DMS79 treated with DMSO at 0.1 percent for 48 hours (cell line): ENCODE results near the gene LILRB5.
"Not testable (repeated sequence)": the region's sequence is repeated elsewhere in the genome, so short reads cannot be mapped to it uniquely, and the experiment has no call there.

Source experiments
- DNase-seq: peaks from one replicate; lab custom pipeline; 2025; lab: John Stamatoyannopoulos, UW

LILRB5 gene

DNA sequence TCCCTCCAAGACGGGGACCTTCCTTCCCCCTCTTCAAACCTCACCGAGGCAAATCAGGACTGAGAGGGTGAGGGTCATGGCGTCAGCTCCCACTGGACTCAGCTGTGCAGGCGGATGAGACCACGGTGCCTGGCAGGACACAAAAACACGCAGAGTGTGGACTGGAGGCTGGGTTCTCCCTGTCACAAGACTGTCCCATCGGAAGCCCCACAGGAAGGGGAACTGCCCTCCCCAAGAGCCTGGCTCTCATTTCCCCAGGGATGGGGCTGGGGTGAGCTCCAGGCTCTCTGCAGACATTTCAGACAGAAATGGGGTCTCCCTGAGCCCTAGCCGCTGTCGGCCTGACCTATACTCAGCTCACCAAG lies at the start of gene LILRB5:
LILRB5 (minus strand) TSS at position 158 of the 365 bp plus-strand sequence; CDS start at position 78, 80 bp downstream.
- DNase-seq = no peak

GRCh38 chr19:54305141-54305540 lies 48.1 kb upstream of the LILRB5 start:
- no peak for DNase-seq

- no peak for DNase-seq
Measured at GRCh38 chr19:54302257-54302656, 45.2 kb upstream of the LILRB5 start.

- no peak for DNase-seq
Measured at GRCh38 chr19:54299515-54299914, 42.4 kb upstream of the LILRB5 start.

GRCh38 chr19:54299126-54299498 lies 42.0 kb upstream of the LILRB5 start:
- DNase-seq = no peak

GRCh38 chr19:54298357-54299125 lies 41.5 kb upstream of the LILRB5 start:
- no peak for DNase-seq

- no peak for DNase-seq
Measured at GRCh38 chr19:54297759-54298305, 40.8 kb upstream of the LILRB5 start.

DNA sequence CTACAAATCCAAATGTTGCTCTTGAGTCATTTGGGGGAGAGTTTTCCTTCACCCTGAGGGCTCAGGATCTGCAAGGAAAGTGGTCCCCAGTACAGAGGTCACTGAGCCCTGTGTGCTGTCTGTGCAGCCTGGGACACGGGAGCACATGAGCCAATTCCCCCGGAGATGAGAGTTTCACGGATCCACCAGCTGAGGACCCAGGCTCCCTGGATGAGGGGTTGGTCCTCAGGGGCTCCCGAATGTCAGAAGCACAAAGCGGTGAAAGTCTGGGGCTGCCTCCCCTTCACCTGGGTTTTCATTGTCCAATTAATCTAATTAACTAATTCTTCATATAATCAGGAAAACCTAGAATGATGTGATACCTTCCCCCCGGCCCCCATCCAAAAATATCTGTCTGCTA lies 37.5 kb upstream of the LILRB5 start:
- no peak for DNase-seq

GRCh38 chr19:54289160-54289559 lies 32.1 kb upstream of the LILRB5 start:
- DNase-seq = not testable (repeated sequence)

- DNase-seq = no peak
Measured at GRCh38 chr19:54287456-54287855, 30.4 kb upstream of the LILRB5 start.

GRCh38 chr19:54286283-54286682 lies 29.2 kb upstream of the LILRB5 start:
- DNase-seq = not testable (repeated sequence)

DNA sequence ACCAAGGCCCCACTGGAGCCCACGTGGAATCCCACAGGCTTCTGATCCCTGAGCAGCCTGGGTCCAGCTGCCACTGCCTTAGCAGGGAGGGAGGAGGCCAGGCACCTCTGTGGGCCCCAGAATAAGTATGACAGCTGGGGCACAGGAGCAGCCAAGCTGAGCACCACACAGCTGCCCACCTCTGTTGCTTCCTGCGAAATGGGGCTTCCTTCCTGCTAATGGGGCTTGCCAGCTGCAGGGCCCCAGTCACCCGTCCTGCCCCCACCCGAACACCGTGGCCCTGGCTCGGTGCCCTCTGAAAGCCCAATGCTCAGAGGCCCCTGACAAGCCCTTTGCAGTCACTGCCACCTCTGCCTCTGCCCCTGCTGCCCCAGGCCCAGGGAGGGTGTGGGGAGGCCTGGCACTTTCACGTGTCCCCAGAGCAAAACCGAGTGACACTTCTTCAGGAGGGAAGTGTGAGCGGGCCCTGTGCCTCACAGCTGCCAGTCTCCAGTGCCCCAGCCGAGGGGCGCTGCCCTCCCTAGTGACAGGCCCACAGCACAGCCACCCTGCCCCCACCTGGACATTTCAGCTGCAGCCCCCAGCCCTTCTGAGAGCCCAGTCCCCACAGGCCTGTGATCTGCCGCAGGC lies 28.5 kb upstream of the LILRB5 start:
- not testable (repeated sequence) for DNase-seq

- no peak for DNase-seq
Measured at GRCh38 chr19:54282686-54283470, 25.8 kb upstream of the LILRB5 start.

- DNase-seq = not testable (repeated sequence)
Measured at GRCh38 chr19:54281729-54282075, 24.6 kb upstream of the LILRB5 start.

DNA sequence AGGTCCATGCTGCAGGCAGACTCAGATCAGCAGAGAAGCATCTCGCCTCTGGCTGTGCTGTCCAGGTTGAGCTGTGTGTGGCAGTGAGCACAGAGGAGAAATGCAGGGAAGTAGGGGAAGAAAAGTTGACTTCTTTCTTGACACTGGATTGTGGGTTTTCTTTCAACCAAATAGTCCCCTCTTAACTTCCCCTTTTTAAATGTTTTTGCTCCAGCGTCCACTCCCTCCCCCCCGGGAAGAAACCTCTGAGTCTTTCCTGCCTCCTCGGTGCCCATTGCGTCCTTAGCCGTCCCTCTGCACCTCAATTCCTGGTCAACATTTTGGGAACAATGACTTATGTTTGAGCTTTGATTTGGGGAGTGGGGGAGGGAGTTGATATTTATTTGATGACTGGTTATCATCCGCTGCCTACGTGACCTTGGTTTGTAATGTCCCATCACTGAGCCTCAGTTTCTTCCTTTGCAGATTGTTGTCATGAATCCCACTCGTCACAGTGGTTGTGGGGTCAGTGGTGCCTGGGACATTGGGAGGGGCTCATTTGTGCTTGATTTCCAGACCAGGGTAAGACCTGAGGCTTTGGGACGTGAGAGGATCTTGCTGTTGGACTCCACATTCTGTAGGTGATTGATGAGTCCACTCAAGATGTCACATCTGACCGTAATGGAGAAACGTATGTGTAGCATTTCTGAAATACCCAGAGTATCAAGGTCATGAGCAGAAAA lies 24.1 kb upstream of the LILRB5 start, which contains the start of gene LILRB2:
LILRB2 (minus strand) TSS at position 104 of the 722 bp plus-strand sequence. CDS start 614 bp downstream, outside the sequence.
- DNase-seq = no peak

DNA sequence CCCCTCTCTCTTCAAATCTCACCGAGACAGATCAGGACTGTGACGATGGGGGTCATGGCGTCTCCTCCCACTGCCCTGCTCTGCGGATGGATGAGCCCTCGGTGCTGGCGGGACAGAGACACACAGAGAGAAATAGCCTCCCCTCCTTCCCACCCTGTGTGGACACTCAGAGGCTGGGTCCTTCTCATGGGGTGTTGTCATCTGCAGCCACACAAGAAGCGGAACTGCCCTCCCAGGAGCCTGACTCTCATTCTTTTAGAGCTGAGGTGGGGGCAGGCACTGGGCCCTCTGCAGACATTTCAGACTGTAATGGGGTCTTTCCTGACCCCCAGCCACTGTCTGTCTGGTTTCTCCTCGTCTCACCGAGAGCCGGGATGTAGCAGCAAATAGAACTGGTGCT lies 23.4 kb upstream of the LILRB5 start:
- DNase-seq = not testable (repeated sequence)

- not testable (repeated sequence) for DNase-seq
Measured at GRCh38 chr19:54280025-54280424, 23.0 kb upstream of the LILRB5 start.

- DNase-seq = no peak
Measured at GRCh38 chr19:54279406-54279962, 22.4 kb upstream of the LILRB5 start.

DNA sequence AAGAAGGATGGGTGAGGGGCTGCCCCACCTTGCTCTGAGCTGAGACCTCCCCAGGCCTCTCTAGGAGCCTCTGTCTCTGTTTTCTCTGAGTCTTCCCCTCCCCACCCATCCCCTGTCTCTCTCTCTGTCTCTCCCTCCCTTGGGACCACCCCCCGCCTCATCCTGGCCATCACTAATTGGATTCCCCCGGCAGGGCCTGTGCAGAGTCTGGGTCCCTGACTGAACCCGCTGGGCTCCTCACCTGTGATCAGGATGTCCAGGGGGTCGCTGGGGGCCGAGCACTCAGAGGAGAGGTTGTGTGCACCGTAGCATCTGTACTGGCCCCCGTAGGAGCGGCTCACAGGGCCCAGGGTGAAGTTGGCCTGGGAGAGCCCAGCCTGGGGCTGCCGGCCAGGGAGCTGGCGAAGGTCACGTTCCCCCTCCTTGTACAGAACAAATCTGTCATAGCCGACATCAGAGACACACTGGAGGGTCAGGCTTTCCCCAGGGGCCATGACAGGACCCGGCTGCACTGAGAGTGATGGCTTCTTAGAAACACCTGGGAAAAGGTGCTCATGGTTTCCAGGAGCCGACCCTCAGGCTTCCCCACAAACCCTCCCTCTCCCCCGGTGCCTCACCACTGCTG lies 21.6 kb upstream of the LILRB5 start:
- not testable (repeated sequence) for DNase-seq

- DNase-seq = not testable (repeated sequence)
Measured at GRCh38 chr19:54278056-54278455, 21.0 kb upstream of the LILRB5 start.

GRCh38 chr19:54277111-54277615 lies 20.1 kb upstream of the LILRB5 start:
- DNase-seq = not testable (repeated sequence)
